ENCODE data around the gene FILIP1L.

The FILIP1L gene

GRCh38 chr3:100081986-100082692 lies 32.2 kb downstream of the FILIP1L start:
- H3K36me3 ChIP-seq (ENCODE audit: insufficient read depth, low read length): no peaks in the 10 kb centered on the region

GRCh38 chr3:100081311-100081710 lies 33.0 kb downstream of the FILIP1L start:
- no peak overlapping the region for H3K4me3 ChIP-seq (ENCODE audit: low read length)
- no peak overlapping the region for H3K9ac ChIP-seq (ENCODE audit: low read depth, low read length)
- no peak overlapping the region for H3K4me2 ChIP-seq (ENCODE audit: low read length)
- H3K4me1 ChIP-seq (ENCODE audit: control insufficient read depth, insufficient read depth, low read length): peaks cover 5% of the 10 kb centered on the region
- H3K9me3 ChIP-seq (replicated peaks; ENCODE audit: low read length): no peaks in the 10 kb centered on the region
- peaks cover 3% of the 10 kb centered on the region for H3K27me3 ChIP-seq (ENCODE audit: control insufficient read depth, insufficient read depth, low read length)
- H3K36me3 ChIP-seq (ENCODE audit: insufficient read depth, low read length): no peaks in the 10 kb centered on the region

More at GRCh38 chr3:100081986-100082692, 32.2 kb downstream of the FILIP1L start:
- H3K4me1 ChIP-seq (ENCODE audit: control insufficient read depth, insufficient read depth, low read length): peaks cover 13% of the 10 kb centered on the region
- H3K4me2 ChIP-seq (ENCODE audit: low read length): no peak overlapping the region
- no peaks in the 10 kb centered on the region for H3K9me3 ChIP-seq (replicated peaks; ENCODE audit: low read length)
- H3K27me3 ChIP-seq (ENCODE audit: control insufficient read depth, insufficient read depth, low read length): peaks cover 3% of the 10 kb centered on the region
- H3K4me3 ChIP-seq (ENCODE audit: low read length): no peak overlapping the region
- H3K9ac ChIP-seq (ENCODE audit: low read depth, low read length): no peak overlapping the region

DNA sequence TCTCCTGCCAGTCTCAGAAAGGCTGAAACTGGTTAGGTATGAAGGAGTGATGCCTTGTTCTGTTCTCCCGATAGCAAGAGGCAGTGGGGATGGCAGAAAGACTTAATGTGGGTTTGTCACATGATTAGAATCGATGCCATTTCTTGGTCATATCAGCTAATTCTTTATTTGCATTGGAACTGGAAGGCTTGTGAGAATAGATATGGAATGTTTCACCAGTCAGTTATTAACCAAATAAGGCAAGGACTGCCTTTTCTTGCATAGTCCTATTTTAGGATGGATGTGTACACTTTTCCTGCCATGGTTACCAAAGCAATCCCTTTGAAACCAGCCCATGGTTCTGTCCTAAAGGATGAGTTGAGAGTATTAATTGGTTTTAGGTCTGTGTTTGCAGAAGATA lies 33.7 kb downstream of the FILIP1L start:
- peaks cover 3% of the 10 kb centered on the region for H3K27me3 ChIP-seq (ENCODE audit: control insufficient read depth, insufficient read depth, low read length)
- no peaks in the 10 kb centered on the region for H3K4me1 ChIP-seq (ENCODE audit: control insufficient read depth, insufficient read depth, low read length)
- no peaks in the 10 kb centered on the region for H3K9me3 ChIP-seq (replicated peaks; ENCODE audit: low read length)
- no peak overlapping the region for H3K4me3 ChIP-seq (ENCODE audit: low read length)
- no peak overlapping the region for H3K4me2 ChIP-seq (ENCODE audit: low read length)
- no peak overlapping the region for H3K9ac ChIP-seq (ENCODE audit: low read depth, low read length)
- H3K36me3 ChIP-seq (ENCODE audit: insufficient read depth, low read length): no peaks in the 10 kb centered on the region

DNA sequence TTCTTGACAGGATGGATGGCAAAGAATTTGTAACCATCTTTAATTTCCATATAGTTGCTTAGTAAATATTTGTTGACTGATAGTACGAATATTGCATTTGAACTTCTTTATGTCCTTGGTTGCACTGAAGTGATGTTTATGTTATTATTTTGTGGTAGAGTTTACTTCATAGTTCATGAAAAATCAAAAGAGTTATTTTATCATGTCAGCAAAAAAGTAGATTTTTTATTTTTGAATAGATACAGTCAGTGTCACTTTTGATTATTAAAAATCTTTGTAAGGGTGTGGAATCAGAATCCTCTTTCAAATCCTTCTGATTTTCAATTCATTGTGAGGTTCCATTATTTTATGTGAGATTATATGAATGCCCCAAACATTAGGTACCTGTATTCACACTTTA lies 35.0 kb downstream of the FILIP1L start:
- H3K27me3 ChIP-seq (ENCODE audit: control insufficient read depth, insufficient read depth, low read length): no peaks in the 10 kb centered on the region
- H3K4me1 ChIP-seq (ENCODE audit: control insufficient read depth, insufficient read depth, low read length): no peaks in the 10 kb centered on the region
- H3K4me3 ChIP-seq (ENCODE audit: low read length): no peak overlapping the region
- H3K36me3 ChIP-seq (ENCODE audit: insufficient read depth, low read length): no peaks in the 10 kb centered on the region
- no peak overlapping the region for H3K9ac ChIP-seq (ENCODE audit: low read depth, low read length)
- H3K9me3 ChIP-seq (replicated peaks; ENCODE audit: low read length): no peaks in the 10 kb centered on the region
- H3K4me2 ChIP-seq (ENCODE audit: low read length): no peak overlapping the region

- Histone ChIP-seq H3K36me3 (ENCODE audit: insufficient read depth, low read length) (no peaks in the 10 kb centered on the region), H3K4me2 (ENCODE audit: low read length) (no peak overlapping the region), H3K27me3 (ENCODE audit: control insufficient read depth, insufficient read depth, low read length) (no peaks in the 10 kb centered on the region), H3K4me1 (ENCODE audit: control insufficient read depth, insufficient read depth, low read length) (no peaks in the 10 kb centered on the region), H3K9me3 (replicated peaks; ENCODE audit: low read length) (no peaks in the 10 kb centered on the region), H3K4me3 (ENCODE audit: low read length) (no peak overlapping the region), H3K9ac (ENCODE audit: low read depth, low read length) (no peak overlapping the region)
These were observed 37.4 kb downstream of the FILIP1L start for GRCh38 chr3:100076731-100077529.

DNA sequence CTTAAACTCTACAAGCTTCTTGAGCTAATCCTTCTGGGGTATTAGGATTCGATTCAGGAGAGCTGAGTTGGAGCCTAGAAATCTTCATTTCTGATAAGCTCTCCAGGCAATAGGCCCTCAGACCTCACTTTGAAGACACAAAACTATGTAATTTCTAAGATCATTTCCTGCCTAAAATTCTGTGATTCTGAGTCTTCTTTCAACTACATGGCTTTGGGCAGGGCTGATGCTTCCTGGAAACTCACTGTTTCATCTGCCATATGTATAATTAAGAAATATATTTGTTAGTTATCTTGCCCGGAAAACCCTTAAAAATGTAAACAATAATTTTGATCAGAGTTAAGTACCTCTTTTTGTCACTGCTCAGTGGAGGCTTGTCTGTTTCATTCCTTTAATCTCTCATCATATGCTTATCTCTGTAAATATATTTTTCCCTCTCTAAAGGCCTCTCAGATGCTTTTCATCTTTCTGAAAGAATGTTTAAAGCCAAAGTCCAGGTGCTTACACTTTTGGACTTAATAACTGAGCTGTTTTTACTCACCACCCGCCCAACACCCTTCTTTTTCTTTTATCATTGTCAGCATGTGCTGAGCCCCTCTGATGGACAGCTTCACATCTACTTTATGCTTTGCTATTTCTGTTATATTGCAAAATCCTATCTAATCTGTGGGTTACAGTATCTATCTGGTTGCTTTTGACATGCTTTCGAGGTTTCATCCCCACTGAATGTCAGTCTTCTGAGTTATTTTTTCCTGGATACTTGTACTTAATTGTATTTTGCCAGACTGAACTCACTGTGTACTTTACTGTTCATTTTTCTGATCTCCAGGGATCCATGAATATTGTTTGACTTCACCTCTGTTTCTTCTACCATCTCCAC lies 38.2 kb downstream of the FILIP1L start:
- Histone ChIP-seq H3K36me3 (ENCODE audit: insufficient read depth, low read length) (no peaks in the 10 kb centered on the region), H3K9ac (ENCODE audit: low read depth, low read length) (no peak overlapping the region), H3K4me1 (ENCODE audit: control insufficient read depth, insufficient read depth, low read length) (no peaks in the 10 kb centered on the region), H3K4me3 (ENCODE audit: low read length) (no peak overlapping the region), H3K4me2 (ENCODE audit: low read length) (no peak overlapping the region), H3K27me3 (ENCODE audit: control insufficient read depth, insufficient read depth, low read length) (no peaks in the 10 kb centered on the region), H3K9me3 (replicated peaks; ENCODE audit: low read length) (no peaks in the 10 kb centered on the region)

DNA sequence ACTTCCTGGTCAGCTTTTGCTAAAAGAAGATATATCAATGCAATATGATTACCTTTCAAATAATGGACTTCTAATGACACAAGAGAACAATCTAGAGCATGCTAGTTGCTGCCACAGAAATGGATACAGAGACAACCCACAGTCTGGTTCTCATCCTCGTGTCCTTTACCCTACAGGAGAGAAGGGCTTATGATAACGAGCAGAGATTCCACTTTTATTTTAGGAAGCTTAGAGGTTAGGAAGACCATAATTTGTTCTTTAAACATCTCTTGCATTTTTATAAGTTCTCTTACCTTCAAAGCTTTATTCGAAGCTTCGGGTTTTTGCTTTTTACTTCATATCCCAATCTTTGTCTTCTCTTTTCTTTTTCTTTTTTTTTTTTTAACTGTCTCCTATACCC lies 39.1 kb downstream of the FILIP1L start:
- Histone ChIP-seq H3K4me1 (ENCODE audit: control insufficient read depth, insufficient read depth, low read length) (no peaks in the 10 kb centered on the region), H3K4me2 (ENCODE audit: low read length) (no peak overlapping the region), H3K36me3 (ENCODE audit: insufficient read depth, low read length) (no peaks in the 10 kb centered on the region), H3K4me3 (ENCODE audit: low read length) (no peak overlapping the region), H3K9me3 (replicated peaks; ENCODE audit: low read length) (no peaks in the 10 kb centered on the region), H3K27me3 (ENCODE audit: control insufficient read depth, insufficient read depth, low read length) (no peaks in the 10 kb centered on the region), H3K9ac (ENCODE audit: low read depth, low read length) (no peak overlapping the region)

DNA sequence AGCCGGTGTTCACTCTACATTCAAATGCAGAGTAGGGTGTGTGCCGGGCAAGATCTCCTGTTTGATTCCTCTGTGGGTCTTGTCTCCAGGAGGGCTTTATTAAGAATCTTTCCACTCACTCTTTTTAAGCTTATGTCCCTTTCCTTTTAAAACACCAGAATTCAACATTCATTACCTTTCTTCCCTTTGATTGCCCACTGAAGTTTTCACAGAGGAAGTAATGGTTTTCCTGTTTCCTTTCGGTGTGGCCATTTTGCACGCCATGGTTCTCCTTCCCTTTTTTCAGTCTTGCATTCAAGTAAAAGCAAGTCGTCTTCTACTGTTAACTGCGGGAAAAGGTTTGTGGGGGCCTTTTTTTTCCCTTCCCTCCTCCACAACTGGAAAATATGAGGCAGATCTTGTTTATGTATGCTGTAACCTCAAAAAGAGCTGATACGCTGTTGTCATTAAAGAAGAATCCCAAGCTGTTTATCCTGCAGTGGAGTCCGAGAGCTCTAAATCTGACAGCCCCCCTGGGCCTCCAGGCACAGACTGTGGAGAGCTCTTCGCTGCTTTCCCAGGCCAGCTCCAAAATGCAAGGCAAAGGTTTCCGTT lies 40.5 kb downstream of the FILIP1L start:
- Histone ChIP-seq H3K36me3 (ENCODE audit: insufficient read depth, low read length) (no peaks in the 10 kb centered on the region), H3K4me1 (ENCODE audit: control insufficient read depth, insufficient read depth, low read length) (no peaks in the 10 kb centered on the region), H3K4me2 (ENCODE audit: low read length) (no peak overlapping the region), H3K9me3 (replicated peaks; ENCODE audit: low read length) (no peaks in the 10 kb centered on the region), H3K9ac (ENCODE audit: low read depth, low read length) (no peak overlapping the region), H3K4me3 (ENCODE audit: low read length) (no peak overlapping the region), H3K27me3 (ENCODE audit: control insufficient read depth, insufficient read depth, low read length) (no peaks in the 10 kb centered on the region)

DNA sequence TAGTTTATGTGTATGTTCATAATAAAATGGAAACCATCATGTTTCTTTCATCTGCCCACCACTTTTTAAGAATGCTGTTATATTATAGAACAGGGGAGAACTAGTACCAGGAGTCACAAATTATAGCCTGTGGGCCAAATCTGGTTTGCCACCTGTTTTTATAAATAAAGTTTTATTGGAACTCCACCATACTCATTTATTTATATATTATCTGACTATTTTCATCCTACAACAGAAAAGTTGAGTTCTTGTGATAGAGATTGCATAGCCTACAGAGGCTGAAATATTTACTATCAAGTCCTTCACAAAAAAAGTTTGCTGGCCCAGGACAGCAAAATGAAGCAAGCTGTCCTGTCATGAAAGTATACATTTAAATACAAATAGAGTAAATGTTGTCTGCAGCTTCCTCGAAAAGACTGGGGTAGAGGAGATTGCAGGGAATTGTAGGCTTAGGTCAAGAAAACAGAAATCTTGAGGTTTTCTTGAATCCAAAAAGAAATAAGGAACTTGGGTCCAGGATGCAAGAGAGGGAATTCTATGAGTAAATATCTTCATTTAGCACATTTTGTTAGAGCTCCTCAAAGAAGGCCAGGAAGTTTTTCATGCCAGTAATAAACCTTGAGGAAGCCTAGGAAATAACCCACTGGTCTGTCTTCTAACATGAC lies 41.1 kb downstream of the FILIP1L start:
- no peaks in the 10 kb centered on the region for H3K9me3 ChIP-seq (replicated peaks; ENCODE audit: low read length)
- no peak overlapping the region for H3K4me2 ChIP-seq (ENCODE audit: low read length)
- no peaks in the 10 kb centered on the region for H3K4me1 ChIP-seq (ENCODE audit: control insufficient read depth, insufficient read depth, low read length)
- no peak overlapping the region for H3K4me3 ChIP-seq (ENCODE audit: low read length)
- no peaks in the 10 kb centered on the region for H3K27me3 ChIP-seq (ENCODE audit: control insufficient read depth, insufficient read depth, low read length)
- H3K36me3 ChIP-seq (ENCODE audit: insufficient read depth, low read length): no peaks in the 10 kb centered on the region
- H3K9ac ChIP-seq (ENCODE audit: low read depth, low read length): no peak overlapping the region

DNA sequence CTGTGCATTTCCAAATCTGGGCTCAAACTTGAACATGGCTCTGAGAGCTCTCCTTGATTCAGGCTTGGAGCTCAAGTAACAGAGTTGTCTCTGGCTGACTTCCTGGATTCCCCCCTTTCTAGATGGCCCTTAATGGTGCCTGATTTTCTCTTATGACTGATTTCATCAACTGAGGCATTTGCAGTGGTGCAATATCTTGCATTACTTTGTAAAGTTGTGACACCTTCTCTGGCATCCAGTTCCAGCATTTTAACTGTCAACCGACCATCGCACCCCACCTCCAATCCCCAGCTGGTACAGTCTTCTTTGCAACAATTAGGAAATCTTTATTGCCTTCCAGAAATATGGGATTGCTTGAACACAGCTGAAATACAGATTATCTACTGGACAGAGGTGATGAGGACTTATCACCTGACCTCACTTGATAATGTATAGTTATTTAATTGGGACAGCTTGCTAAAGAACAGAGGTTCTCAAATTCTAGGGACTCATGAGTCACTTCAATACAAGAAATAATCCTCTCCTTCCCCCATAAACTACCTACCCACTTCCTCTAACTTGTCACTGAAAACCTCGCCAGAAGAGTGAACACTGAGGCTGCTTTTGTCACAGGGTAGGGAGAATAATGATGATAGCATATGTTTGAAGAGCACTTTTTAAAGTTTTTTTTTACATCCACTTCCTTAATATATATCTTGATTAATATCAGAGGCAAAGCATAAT lies 41.8 kb downstream of the FILIP1L start:
- Histone ChIP-seq H3K36me3 (ENCODE audit: insufficient read depth, low read length) (no peaks in the 10 kb centered on the region), H3K4me1 (ENCODE audit: control insufficient read depth, insufficient read depth, low read length) (no peaks in the 10 kb centered on the region), H3K4me2 (ENCODE audit: low read length) (no peak overlapping the region), H3K9me3 (replicated peaks; ENCODE audit: low read length) (no peaks in the 10 kb centered on the region), H3K9ac (ENCODE audit: low read depth, low read length) (no peak overlapping the region), H3K27me3 (ENCODE audit: control insufficient read depth, insufficient read depth, low read length) (no peaks in the 10 kb centered on the region), H3K4me3 (ENCODE audit: low read length) (no peak overlapping the region)
